MM.1S (cell line): Measurements from ENCODE around the gene SETBP1.

ENCODE experiments used
- DNase-seq: peaks from one replicate; pipeline ENCODE4 v3.0.0-alpha.2; 2015
- H2AFZ ChIP-seq: fragments of 300-600 bp; sonication (generic); 2 replicates; pipeline ENCODE4 v1.6.0; 2016; ENCODE audit warnings: antibody characterized with exemption, low read length
- H3F3A ChIP-seq: fragments of 300-600 bp; sonication (generic); 2 replicates; pipeline ENCODE4 v1.6.1; 2016; ENCODE audit warnings: mild to moderate bottlenecking, antibody characterized with exemption, low read length, moderate library complexity, mixed read lengths; ENCODE audit not compliant: insufficient read depth
- H3K27ac ChIP-seq: fragments of 300-600 bp; sonication (generic); 2 replicates; pipeline ENCODE4 v1.5.1; 2016; ENCODE audit warnings: mild to moderate bottlenecking, low read length
- H3K27me3 ChIP-seq: fragments of 300-600 bp; sonication (generic); replicated peaks from 2 replicates; pipeline ENCODE4 v1.6.0; 2016; ENCODE audit warnings: low read length; ENCODE audit not compliant: insufficient read depth
- H3K36me3 ChIP-seq: fragments of 300-600 bp; sonication (generic); replicated peaks from 2 replicates; pipeline ENCODE4 v1.6.1; 2016; ENCODE audit warnings: mild to moderate bottlenecking, low read length, mixed read lengths; ENCODE audit not compliant: insufficient read depth
- H3K4me1 ChIP-seq: fragments of 300-600 bp; sonication (generic); 2 replicates; pipeline ENCODE4 v1.6.1; 2016; ENCODE audit warnings: low read length, mixed read lengths
- H3K4me2 ChIP-seq: fragments of 300-600 bp; sonication (generic); 2 replicates; pipeline ENCODE4 v1.6.0; 2016; ENCODE audit warnings: low read depth, low read length
- H3K4me3 ChIP-seq: fragments of 300-600 bp; sonication (generic); 2 replicates; pipeline ENCODE4 v1.5.1; 2016; ENCODE audit warnings: low read length, mixed read lengths
- H3K79me2 ChIP-seq: fragments of 300-600 bp; sonication (generic); 2 replicates; pipeline ENCODE4 v1.6.1; 2016; ENCODE audit warnings: mixed run types, low read length, mixed read lengths
- H3K9ac ChIP-seq: fragments of 300-600 bp; sonication (generic); 2 replicates; pipeline ENCODE4 v1.6.1; 2016; ENCODE audit warnings: low read length, mixed read lengths
- H3K9me2 ChIP-seq: fragments of 300-600 bp; sonication (generic); replicated peaks from 2 replicates; pipeline ENCODE4 v1.6.1; 2016; ENCODE audit warnings: mild to moderate bottlenecking, low read length, mixed read lengths; ENCODE audit not compliant: insufficient read depth
- H3K9me3 ChIP-seq: fragments of 300-600 bp; sonication (generic); replicated peaks from 2 replicates; pipeline ENCODE4 v1.6.1; 2016; ENCODE audit warnings: mild to moderate bottlenecking, low read length, mixed read lengths; ENCODE audit not compliant: insufficient read depth
- H4K20me1 ChIP-seq: fragments of 300-600 bp; sonication (generic); 2 replicates; pipeline ENCODE4 v1.6.1; 2016; ENCODE audit warnings: mild to moderate bottlenecking, low read length, moderate library complexity, mixed read lengths; ENCODE audit not compliant: insufficient read depth
- CTCF ChIP-seq: fragments of 300-600 bp; sonication (generic); IDR thresholded peaks from 2 replicates; pipeline ENCODE4 v1.5.1; 2016; ENCODE audit warnings: antibody characterized with exemption, low read length, mixed read lengths
- EZH2 ChIP-seq: fragments of 300-600 bp; sonication (generic); optimal IDR thresholded peaks from 2 replicates; pipeline ENCODE3; 2017; ENCODE audit warnings: low read depth, mild to moderate bottlenecking, antibody characterized with exemption, low read length, mixed read lengths
- EZH2phosphoT487 ChIP-seq: fragments of 300-600 bp; sonication (generic); IDR thresholded peaks from 2 replicates; pipeline ENCODE4 v1.6.1; 2018; ENCODE audit warnings: antibody characterized with exemption, low read length

The SETBP1 gene

GRCh38 chr18:44834867-44835469 lies 154.3 kb downstream of the SETBP1 start:
- H3K27me3 ChIP-seq: no peaks in the 10 kb centered on the region
- H3K79me2 ChIP-seq: peaks cover 95% of the 10 kb centered on the region
- no peak overlapping the region for H3K4me2 ChIP-seq
- H2AFZ ChIP-seq: no peak overlapping the region
- H3F3A ChIP-seq: no peaks in the 10 kb centered on the region
- DNase-seq: no peak
- H3K9me3 ChIP-seq: no peaks in the 10 kb centered on the region
- no peak for TF ChIP-seq EZH2phosphoT487
- TF ChIP-seq CTCF: no peak
- TF ChIP-seq EZH2: no peak
- peaks cover 17% of the 10 kb centered on the region for H3K4me1 ChIP-seq
- H3K36me3 ChIP-seq: no peaks in the 10 kb centered on the region
- H3K9ac ChIP-seq: no peak overlapping the region
- no peak overlapping the region for H3K4me3 ChIP-seq
- H4K20me1 ChIP-seq: no peaks in the 10 kb centered on the region
- no peaks in the 10 kb centered on the region for H3K9me2 ChIP-seq
- no peak overlapping the region for H3K27ac ChIP-seq

- Histone ChIP-seq H3K27me3 (no peaks in the 10 kb centered on the region), H2AFZ (no peak overlapping the region), H3K9me3 (no peaks in the 10 kb centered on the region), H3K4me1 (peaks cover 18% of the 10 kb centered on the region), H3K27ac (no peak overlapping the region), H3K4me2 (no peak overlapping the region), H3K36me3 (no peaks in the 10 kb centered on the region), H3K9ac (no peak overlapping the region), H3K4me3 (no peak overlapping the region), H3F3A (no peaks in the 10 kb centered on the region), H4K20me1 (no peaks in the 10 kb centered on the region), H3K9me2 (no peaks in the 10 kb centered on the region), H3K79me2 (peaks cover 95% of the 10 kb centered on the region)
- no peak for DNase-seq
- TF ChIP-seq EZH2: no peak
- TF ChIP-seq EZH2phosphoT487: no peak
- no peak for TF ChIP-seq CTCF
These were observed 155.0 kb downstream of the SETBP1 start for GRCh38 chr18:44835703-44836102.

- TF ChIP-seq EZH2phosphoT487 (no peak), EZH2 (no peak), CTCF (no peak)
- no peak for DNase-seq
- Histone ChIP-seq H3K27me3 (no peaks in the 10 kb centered on the region), H3K9me2 (no peaks in the 10 kb centered on the region), H3K9ac (no peak overlapping the region), H3K36me3 (no peaks in the 10 kb centered on the region), H3K9me3 (no peaks in the 10 kb centered on the region), H3K79me2 (peaks cover 95% of the 10 kb centered on the region), H3K4me1 (peaks cover 18% of the 10 kb centered on the region), H3K4me2 (no peak overlapping the region), H3F3A (no peaks in the 10 kb centered on the region), H4K20me1 (no peaks in the 10 kb centered on the region), H2AFZ (no peak overlapping the region), H3K27ac (no peak overlapping the region), H3K4me3 (no peak overlapping the region)
These were observed 155.6 kb downstream of the SETBP1 start for GRCh38 chr18:44836263-44836662.
